Nephron (organoid): ENCODE measurements around the gene C1orf35.

Experiments used
- H3K27ac Mint-ChIP-seq, 3 experiments: 2 replicates each; pipeline ENCODE4 v1.8.0; 2020; ENCODE audit warnings: mixed read lengths in 3 of 3, mild to moderate bottlenecking in 2 of 3, moderate library complexity in 1 of 3
- H3K27me3 Mint-ChIP-seq: 2 replicates; pipeline ENCODE4 v1.8.0; 2021; ENCODE audit warnings: low read depth, mild to moderate bottlenecking, moderate library complexity, mixed read lengths
- H3K36me3 Mint-ChIP-seq: 2 replicates; pipeline ENCODE4 v1.8.0; 2020; ENCODE audit warnings: low read depth, mixed read lengths
- H3K4me1 Mint-ChIP-seq: 2 replicates; pipeline ENCODE4 v1.8.0; 2020; ENCODE audit warnings: mixed read lengths
- H3K4me3 Mint-ChIP-seq, 3 experiments: 2 replicates each; pipeline ENCODE4 v1.8.0; 2020; ENCODE audit warnings: mild to moderate bottlenecking in 3 of 3, mixed read lengths in 3 of 3, moderate library complexity in 2 of 3
- H3K9me3 Mint-ChIP-seq: 2 replicates; pipeline ENCODE4 v1.8.0; 2020; ENCODE audit warnings: mixed read lengths
- CTCF ChIP-seq, 3 experiments: fragments of 200-600 bp; sonication (generic); IDR thresholded peaks; one replicate each; pipeline ENCODE4 v1.5.0; 2021; ENCODE audit warnings: antibody characterized with exemption in 3 of 3; ENCODE audit not compliant: unreplicated experiment in 3 of 3

Gene C1orf35

GRCh38 chr1:228109962-228110488, 6.9 kb upstream of the C1orf35 start:
- Mint-ChIP-seq H3K4me1 (peaks cover 13% of the 10 kb centered on the region), H3K4me3 (peak overlapping the region; percentile 90 to 98 (median 95)), H3K36me3 (peaks cover 9% of the 10 kb centered on the region), H3K27me3 (peaks cover under 1% of the 10 kb centered on the region), H3K27ac (peak overlapping the region; percentile 77 to 96 (median 96)), H3K9me3 (no peaks in the 10 kb centered on the region)
- no peak for TF ChIP-seq CTCF (IDR thresholded peaks at IDR 0.05; ENCODE audit: unreplicated experiment in 3 of 3)

- Mint-ChIP-seq H3K9me3 (no peaks in the 10 kb centered on the region), H3K27ac (peak within 1 kb of the TSS; percentile 77 to 96 (median 96)), H3K36me3 (peaks cover 9% of the 10 kb centered on the region), H3K4me3 (peak within 1 kb of the TSS; percentile 90 to 98 (median 95)), H3K4me1 (peaks cover 16% of the 10 kb centered on the region), H3K27me3 (no peaks in the 10 kb centered on the region)
- no peak for TF ChIP-seq CTCF (IDR thresholded peaks at IDR 0.05; ENCODE audit: unreplicated experiment in 3 of 3)
Measured at GRCh38 chr1:228109073-228109961, 6.2 kb upstream of the C1orf35 start, which contains the start of gene MRPL55. Gene MRPL55, minus strand, starts transcription at chr1:228109299. Its CDS starts 1,039 bp downstream, at chr1:228108260.

GRCh38 chr1:228108742-228109072, 5.6 kb upstream of the C1orf35 start:
- Mint-ChIP-seq H3K4me3 (peak overlapping the region; percentile 90 to 98 (median 95)), H3K4me1 (peaks cover 19% of the 10 kb centered on the region), H3K9me3 (no peaks in the 10 kb centered on the region), H3K36me3 (peaks cover 9% of the 10 kb centered on the region), H3K27ac (peak overlapping the region in 2 of 3 experiments; percentile 77 to 96), H3K27me3 (no peaks in the 10 kb centered on the region)
- TF ChIP-seq CTCF (IDR thresholded peaks at IDR 0.05; ENCODE audit: unreplicated experiment in 3 of 3) = no peak

- Mint-ChIP-seq H3K27me3 (no peaks in the 10 kb centered on the region), H3K36me3 (peaks cover 9% of the 10 kb centered on the region), H3K4me3 (peak overlapping the region; percentile 90 to 98 (median 95)), H3K4me1 (peaks cover 22% of the 10 kb centered on the region), H3K27ac (peak overlapping the region in 1 of 3 experiments; percentile 46), H3K9me3 (no peaks in the 10 kb centered on the region)
- TF ChIP-seq CTCF (IDR thresholded peaks at IDR 0.05; ENCODE audit: unreplicated experiment in 3 of 3) = no peak
Measured at GRCh38 chr1:228108055-228108690, 5.0 kb upstream of the C1orf35 start.

- H3K9me3 Mint-ChIP-seq = no peaks in the 10 kb centered on the region
- no peak for TF ChIP-seq CTCF (IDR thresholded peaks at IDR 0.05; ENCODE audit: unreplicated experiment in 3 of 3)
- no peaks in the 10 kb centered on the region for H3K27me3 Mint-ChIP-seq
- peaks cover 9% of the 10 kb centered on the region for H3K36me3 Mint-ChIP-seq
- H3K4me1 Mint-ChIP-seq = peaks cover 24% of the 10 kb centered on the region
- H3K27ac Mint-ChIP-seq = no peak overlapping the region
- peak overlapping the region; percentile 90 to 98 (median 95) for H3K4me3 Mint-ChIP-seq
Measured at GRCh38 chr1:228107636-228108035, 4.5 kb upstream of the C1orf35 start.
